ENCODE measurements around the gene PRAMEF33.
A peak's percentile ranks its signal among the peaks of the same experiment; 100 is the strongest.
"Not testable (repeated sequence)": the region's sequence is repeated elsewhere in the genome, so short reads cannot be mapped to it uniquely, and the experiment has no call there.

PRAMEF33 gene, protein sequence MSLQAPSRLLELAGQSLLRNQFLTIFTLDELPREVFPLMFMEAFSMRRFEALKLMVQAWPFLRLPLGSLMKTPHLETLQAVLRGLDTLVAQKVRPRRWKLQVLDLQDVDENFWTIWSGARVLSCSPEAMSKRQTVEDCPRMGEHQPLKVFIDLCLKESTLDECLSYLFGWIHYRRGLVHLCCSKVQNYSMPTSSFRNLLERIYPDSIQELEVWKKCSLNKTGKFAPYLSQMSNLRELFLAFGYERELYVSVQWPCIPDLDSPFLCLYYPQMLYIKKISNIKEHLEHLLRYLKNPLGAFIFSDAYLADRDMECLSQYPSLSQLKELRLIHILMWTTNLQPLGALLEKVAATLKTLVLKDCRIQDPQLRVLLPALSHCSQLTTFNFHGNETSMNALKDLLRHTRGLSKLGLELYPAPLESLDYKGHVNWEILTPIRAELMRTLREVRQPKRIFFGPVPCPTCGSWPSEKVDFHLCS

DNA sequence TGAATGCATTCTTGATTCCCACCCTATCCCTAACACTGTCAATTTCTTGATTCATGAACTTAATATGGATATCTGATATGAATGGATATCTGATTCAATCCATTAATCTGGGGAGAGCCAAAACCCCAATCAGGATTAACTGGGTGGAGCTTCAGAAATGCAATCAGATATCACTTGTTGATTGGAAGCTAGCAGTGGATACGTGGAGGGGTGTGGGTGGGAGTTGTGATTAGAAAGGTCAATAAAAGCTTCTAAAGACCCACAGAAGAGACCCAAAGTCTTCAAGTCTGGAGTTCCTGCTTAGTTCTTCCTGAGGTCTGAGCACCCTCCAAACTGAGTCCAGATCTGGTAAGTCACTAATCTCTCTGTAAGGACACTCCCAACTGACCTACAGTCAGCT, at the start of gene PRAMEF33:
Gene PRAMEF33, plus strand, starts transcription at position 301 of the 400 bp plus-strand sequence. CDS start 2,416 bp downstream, outside the sequence.
- not testable (repeated sequence) for DNase-seq (ENCODE audit: low read depth)

DNA sequence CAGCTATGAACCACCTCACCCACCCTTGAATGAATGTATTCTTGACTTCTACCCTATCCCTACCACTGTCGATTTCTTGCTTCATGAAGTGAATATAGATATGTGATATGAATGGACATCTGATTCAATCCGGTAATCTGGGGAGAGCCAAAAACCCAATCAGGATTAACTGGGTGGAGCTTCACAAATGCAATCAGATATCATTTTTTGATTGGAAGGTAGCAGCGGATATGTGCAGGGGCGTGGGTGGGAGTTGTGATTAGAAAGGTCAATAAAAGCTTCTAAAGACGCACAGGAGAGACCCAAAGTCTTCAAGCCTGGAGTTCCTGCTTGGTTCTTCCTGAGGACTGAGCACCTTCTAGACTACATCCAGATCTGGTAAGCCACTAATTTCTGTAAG, 49.4 kb upstream of the PRAMEF33 start, which contains the start of gene PRAMEF5:
Gene PRAMEF5, plus strand, starts transcription at position 301 of the 400 bp plus-strand sequence. CDS start 5,071 bp downstream, outside the sequence.
- DNase-seq (ENCODE audit: low read depth), result not testable (repeated sequence)

DNA sequence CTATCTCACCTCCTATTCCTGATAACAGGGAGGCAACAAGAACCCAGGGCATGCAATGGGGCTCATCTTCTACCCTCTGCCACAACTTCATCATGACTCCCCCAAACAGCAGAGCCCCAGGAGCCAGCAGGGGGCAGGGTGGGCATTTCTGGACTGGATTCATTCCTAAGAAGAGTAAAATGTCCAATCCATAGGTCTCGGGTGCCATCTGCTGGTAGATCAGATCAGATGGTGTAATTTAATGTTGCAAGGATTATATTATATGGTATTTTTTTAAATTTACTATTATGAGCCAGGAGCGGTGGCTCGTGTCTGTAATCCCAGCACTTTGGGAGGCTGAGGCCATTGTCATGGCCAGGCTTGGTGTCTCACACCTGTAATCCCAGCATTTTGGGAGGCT, 38.2 kb upstream of the PRAMEF33 start:
- DNase-seq (ENCODE audit: low read depth), result not testable (repeated sequence)

DNA sequence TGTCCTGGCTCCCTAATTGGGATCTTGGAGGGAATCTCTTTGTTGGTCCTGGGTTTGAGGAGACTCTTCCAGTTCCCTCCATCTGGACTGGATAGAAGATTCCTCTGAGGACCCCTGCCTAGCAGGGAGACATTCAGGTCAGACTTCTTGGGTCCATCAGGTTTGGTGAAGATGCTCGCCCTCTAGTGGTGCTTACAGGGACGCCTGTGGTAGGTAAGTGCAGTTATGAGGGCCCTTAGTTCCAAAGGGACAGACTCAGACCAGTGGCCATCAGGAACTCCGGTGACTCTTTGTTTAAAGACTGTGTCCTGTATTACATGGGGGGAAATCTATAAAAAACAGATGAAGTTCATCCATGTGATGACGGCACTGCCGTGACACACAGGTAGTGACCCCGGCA, 26.3 kb upstream of the PRAMEF33 start:
- not testable (repeated sequence) for DNase-seq (ENCODE audit: low read depth)

DNA sequence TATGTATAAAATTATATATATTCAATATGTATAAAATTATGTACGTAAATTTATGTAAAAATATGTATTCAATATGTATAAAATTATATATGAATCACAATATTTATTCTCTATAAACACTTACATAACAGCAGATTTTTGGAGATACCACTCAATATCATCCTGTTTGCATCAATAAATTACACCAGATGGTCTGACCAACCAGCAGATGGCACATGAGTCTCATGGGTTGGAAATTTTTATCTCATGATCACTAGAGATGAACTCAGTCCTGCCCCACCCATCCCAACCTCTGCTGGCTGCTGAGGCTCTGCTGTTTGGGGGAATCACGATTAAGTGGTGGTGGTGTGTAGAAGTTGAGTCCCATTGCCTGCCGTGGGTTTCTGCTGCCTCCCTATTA, 23.7 kb upstream of the PRAMEF33 start:
- DNase-seq (ENCODE audit: low read depth), result not testable (repeated sequence)

DNA sequence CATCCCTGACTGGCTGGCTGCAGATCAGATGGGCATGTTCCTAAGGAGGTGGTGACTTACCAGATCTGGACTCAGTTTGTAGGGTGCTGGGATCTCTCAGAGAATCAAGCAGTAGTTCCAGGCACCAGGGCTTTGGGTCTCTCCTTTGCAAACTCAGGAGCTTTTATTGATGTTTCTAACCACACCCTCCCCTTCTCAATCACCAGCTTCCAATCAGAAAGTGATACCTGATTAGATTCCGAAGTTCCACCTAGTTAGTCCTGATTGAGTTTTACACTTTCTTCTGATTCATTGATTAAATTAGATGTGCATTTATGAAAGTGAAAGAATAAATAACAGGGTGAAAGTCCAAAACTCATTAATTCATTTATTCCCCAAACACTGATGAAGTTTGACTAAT, 18.3 kb upstream of the PRAMEF33 start, which contains the start of gene PRAMEF8:
Gene PRAMEF8, minus strand, starts transcription at position 101 of the 400 bp plus-strand sequence. CDS start 1,046 bp downstream, outside the sequence.
- not testable (repeated sequence) for DNase-seq (ENCODE audit: low read depth)

DNA sequence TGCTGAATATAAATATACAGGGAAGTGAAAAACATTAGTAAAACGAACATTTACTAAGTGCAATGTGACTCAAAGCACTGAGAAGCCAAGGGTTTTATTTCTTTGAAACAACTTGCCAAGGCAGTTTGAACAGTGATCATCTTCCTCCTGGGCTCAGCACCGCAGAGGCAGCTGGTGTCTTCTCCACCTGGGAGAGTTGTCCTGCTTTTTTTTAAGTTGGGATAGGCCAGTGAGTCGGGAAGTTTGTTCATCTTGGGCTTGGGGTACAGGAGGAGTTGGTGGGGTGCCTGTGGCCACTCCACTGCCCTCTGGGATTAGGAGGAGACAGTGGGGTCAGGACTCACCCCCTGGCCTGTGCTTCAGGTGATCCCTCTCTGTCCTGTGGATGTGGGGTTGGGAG, 14.3 kb upstream of the PRAMEF33 start:
- DNase-seq (ENCODE audit: low read depth), result not testable (repeated sequence)

DNA sequence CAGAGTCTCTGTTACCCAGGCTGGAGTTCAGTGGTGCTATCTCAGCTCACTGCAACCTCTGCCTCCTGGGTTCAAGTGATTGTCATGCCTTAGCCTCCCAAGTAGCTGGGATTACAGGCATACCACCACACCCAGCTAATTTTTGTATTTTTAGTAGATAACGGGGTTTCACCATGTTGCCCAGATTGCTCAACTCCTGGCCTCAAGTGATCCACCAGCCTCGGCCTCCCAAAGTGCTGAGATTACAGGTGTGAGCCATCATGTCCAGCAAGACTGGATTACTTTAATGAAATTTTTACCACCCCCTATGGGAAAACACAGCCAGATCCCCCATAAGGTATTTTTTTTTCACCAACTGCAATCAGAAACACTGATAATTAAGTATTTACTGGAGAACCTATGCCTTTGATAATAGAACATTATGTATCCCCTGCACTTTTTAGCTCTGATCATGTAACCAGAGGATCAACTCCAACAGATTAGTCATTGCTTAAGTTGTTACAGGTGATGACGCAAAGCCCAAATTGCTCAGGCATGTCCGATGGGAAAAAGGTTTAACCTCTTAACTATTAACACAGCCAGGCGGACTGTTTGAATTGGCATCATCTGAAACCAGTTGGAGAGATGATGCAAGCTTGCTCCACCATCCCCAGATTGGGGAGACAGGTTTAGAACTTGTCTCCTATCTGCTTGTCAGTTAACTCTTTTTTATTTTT, 6.0 kb upstream of the PRAMEF33 start:
- DNase-seq (ENCODE audit: low read depth), result not testable (repeated sequence)

DNA sequence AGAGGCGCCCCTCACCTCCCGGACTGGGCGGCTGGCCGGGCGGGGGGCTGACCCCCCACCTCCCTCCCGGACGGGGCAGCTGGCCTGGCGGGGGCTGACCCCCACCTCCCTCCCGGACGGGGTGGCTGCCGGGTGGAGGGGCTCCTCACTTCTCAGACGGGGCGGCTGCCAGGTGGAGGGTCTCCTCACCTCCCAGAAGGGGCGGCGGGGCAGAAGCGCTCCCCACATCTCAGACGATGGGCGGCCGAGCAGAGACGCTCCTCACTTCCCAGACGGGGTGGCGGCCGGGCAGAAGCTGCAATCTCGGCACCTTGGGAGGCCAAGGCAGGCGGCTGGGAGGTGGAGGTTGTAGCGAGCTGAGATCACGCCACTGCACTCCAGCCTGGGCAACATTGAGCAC, 4.6 kb upstream of the PRAMEF33 start:
- DNase-seq (ENCODE audit: low read depth), result not testable (repeated sequence)

DNA sequence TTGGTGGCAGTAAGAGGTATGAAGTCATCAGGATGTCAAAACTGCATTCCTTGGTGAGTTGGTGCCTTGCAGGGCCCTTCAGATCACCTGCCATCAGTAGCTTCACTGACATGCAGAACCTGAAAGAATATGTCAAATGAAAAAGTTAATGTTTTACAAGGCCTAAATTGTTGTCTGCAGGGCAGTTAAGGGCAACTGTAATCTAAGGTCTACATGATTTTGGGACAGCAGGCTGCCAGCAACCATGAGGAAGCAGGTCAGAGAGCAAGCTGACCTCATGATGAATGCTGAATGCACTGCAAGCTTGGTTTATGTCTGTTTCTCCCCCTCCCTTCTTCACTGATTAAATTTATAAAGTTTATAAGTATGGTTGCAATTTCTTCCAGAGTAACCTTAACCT, 1.1 kb upstream of the PRAMEF33 start:
- not testable (repeated sequence) for DNase-seq (ENCODE audit: low read depth)

DNA sequence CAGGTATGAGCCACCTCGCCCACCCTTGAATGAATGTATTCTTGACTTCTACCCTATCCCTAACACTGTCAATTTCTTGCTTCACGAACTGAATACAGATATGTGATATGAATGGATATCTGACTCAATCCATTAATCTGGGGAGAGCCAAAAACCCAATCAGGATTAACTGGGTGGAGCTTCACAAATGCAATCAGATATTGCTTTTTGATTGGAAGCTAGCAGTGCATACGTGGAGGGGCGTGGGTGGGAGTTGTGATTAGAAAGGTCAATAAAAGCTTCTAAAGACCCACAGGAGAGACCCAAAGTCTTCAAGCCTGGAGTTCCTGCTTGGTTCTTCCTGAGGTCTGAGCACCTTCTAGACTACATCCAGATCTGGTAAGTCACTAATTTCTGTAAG, 11.9 kb downstream of the PRAMEF33 start, which contains the start of gene PRAMEF15:
Gene PRAMEF15, plus strand, starts transcription at position 301 of the 400 bp plus-strand sequence. CDS start 2,827 bp downstream, outside the sequence.
- not testable (repeated sequence) for DNase-seq (ENCODE audit: low read depth)

DNA sequence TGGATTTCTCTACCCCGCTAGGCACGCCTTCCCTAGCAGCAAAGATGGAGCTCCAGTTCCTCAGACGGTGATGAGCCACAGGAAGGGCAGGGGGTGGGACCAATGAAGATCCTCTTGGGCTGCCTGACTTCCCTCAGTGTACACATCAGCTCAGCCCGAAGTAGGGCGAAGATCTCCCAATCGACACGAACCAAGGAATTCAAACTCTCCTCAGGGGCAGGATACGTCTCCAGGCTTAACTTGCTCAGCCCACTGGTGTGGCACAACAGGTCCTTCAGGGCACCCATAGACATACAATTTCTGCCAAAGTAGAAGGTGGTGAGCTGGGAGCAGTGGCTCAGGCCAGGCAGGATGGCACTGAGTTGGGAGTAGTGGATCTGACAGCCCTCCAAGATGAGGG, 39.2 kb downstream of the PRAMEF33 start:
- DNase-seq (ENCODE audit: low read depth), result not testable (repeated sequence)

DNA sequence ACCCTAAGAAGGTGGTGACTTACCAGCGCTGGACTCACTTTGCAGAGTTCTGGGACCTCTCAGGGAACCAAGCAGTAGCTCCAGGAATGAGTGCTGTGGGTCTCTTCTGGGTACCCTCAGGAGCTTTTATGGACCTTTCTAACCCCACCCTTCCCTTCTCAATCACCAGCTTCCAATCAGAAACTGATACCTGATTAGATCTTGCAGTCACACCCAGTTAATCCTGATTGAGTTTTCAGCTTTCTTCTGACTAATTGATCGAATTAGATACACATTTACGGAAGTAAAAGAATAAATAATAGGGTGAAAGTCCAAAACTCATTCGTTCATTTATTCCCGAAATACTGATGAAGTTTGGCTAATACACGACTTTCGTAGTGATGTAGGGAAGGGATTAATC, 43.7 kb downstream of the PRAMEF33 start, which contains the start of gene PRAMEF14:
Gene PRAMEF14, minus strand, starts transcription at position 101 of the 400 bp plus-strand sequence. CDS start 1,820 bp downstream, outside the sequence.
- not testable (repeated sequence) for DNase-seq (ENCODE audit: low read depth)

DNA sequence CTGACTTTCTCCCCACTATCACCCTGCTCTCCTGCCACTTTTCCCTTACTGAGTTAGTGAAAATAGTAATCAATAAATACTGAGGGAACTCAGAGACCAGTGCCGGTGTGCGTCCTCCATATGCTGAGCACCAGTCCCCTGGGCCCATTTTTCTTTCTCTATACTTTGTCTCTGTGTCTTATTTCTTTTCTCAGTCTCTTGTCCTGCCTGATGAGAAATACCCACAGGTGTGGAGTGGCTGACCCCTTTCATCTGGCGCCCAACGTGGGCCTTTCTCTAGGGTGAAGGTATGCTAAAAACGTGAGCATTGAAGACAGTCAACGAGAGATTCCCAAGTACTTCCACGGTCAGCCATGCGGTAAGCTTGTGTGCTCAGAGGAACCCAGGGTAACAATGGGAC, 50.1 kb downstream of the PRAMEF33 start:
- DNase-seq (ENCODE audit: low read depth), result not testable (repeated sequence)

DNA sequence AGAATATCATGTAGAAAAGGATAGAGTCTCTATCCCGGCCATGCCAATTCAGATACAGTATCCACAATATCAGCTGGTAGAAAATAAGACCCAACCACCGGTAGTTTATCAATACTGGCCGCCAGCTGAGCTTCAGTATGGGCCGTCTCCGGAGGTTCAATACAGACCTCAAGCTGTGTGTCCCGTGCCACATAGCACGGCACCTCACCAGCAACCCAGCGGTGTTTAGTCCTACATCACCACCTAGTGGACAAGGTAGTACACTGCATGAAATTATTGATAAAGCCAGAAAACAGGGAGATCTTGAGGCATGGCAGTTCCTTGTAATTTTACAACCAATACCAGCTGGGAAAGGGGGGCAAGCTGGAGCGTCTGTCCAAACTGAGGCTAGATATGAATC, 51.1 kb downstream of the PRAMEF33 start:
- DNase-seq (ENCODE audit: low read depth), result not testable (repeated sequence)

DNA sequence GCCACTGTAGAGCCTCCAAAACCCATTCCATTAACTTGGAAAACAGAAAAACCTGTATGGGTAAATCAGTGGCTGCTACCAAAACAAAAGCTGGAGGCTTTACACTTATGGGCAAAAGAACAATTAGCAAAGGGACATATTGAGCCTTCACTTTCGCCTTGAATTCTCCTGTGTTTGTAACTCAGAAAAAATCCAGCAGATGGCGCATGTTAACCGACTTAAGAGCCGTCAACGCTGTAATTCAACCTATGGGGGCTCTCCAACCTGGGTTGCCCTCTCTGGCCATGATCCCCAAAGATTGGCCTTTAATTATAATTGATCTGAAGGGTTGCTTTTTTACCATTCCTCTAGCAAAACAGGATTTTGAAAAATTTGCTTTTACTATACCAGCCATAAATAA, 53.4 kb downstream of the PRAMEF33 start:
- DNase-seq (ENCODE audit: low read depth), result peak; percentile 14

Measured in non-pigmented ciliary epithelial cell (primary cell).